Caki2 (cell line): Measurements from ENCODE around the gene STK39. TPM values are rescaled to one million over a fixed set of nuclear protein-coding genes. Genes with fewer than 3 reads are reported as not detected.

Experiments used
- total RNA-seq: library from RNA; depleted of rRNA; stranded (reverse); fragments of >200 nt; shearing (Covaris generic); gene quantifications from 2 replicates; pipeline ENCODE4 v1.2.3, GENCODE V29; 2014; ENCODE audit warnings: low replicate concordance; rRNA removed

Gene STK39
- total RNA-seq, 1 experiment from 2014 or later: 22.3 TPM

Other genes with a start within 250 kb of the STK39 start
- gene CERS6, start 208.7 kb upstream of the STK39 start, total RNA-seq: 7.2 and 7.3 TPM in 2 replicates